ENCODE results near the gene NEURL3. TPM values are rescaled to one million over a fixed set of nuclear protein-coding genes. Genes with fewer than 3 reads are reported as not detected.
A peak's percentile ranks its signal among the peaks of the same experiment; 100 is the strongest.

Gene NEURL3
- total and polyA plus RNA-seq, 9 of the 15 experiments (the other 6 are each of a cell fraction or from before 2014, with no cell fraction given) = not detected

DNA sequence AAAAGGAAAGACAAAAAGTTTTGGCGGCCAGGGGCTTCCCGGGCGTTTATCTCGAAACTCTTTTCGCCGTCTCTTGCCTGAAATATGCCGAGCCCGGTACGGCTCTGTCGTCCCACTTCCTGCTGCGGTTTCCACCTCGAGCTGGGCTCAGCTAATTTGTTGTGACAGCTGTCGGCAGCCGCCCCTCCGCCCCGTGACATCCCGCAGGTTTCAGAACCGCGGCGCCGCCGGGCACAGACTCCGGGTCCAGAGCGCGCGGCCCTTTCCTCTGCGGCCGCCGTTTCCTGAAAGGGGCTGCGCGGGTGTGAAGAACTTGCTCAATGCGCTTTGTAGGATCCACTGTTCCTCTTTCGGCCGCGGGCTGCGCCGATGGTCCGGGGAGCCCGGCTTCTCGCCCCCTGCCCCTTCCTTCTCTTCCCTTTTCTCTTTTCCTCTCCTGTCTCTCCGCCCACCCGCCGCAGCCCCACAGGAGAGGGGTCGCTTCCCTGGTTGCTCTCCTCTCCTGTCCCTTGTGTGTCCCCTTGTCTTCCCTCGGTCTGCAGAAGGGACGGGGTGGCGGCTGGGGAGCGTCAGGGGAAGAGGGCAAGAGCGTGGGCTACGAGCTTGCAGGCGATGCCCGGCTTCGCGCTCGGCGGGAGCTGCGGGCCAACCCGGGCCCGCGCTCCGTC, 32.0 kb upstream of the NEURL3 start (continued):
- TF ChIP-seq RBFOX2 (IDR thresholded peaks at IDR 0.05; ENCODE audit: low read depth, low read length) = peak; percentile 32
- TF ChIP-seq NUFIP1 (IDR thresholded peaks at IDR 0.05; ENCODE audit: partially characterized antibody) = no peak
- no peak for TF ChIP-seq ZNF174 (CRISPR knock-in tag; IDR thresholded peaks at IDR 0.05)
- TF ChIP-seq TEAD4 (IDR thresholded peaks at IDR 0.05; ENCODE audit: low read length) = peak; percentile 11; the same call in 1 of the 2 replicates
- TF ChIP-seq TEAD4 (CRISPR knock-in tag; IDR thresholded peaks at IDR 0.05; ENCODE audit: borderline replicate concordance) = no peak
- TF ChIP-seq MITF (IDR thresholded peaks at IDR 0.05) = peak; percentile 41; the same call in 1 of the 2 replicates
- no peak for TF ChIP-seq PTBP1 (IDR thresholded peaks at IDR 0.05; ENCODE audit: low read depth, low read length)
- no peak for TF ChIP-seq ZFP30 (CRISPR knock-in tag; IDR thresholded peaks at IDR 0.05; ENCODE audit: borderline replicate concordance)
- TF ChIP-seq ZNF766 (CRISPR knock-in tag; conservative IDR thresholded peaks at IDR 0.05) = no peak
- TF ChIP-seq MGA (IDR thresholded peaks at IDR 0.05) = peak; percentile 61
- TF ChIP-seq ASH1L (IDR thresholded peaks at IDR 0.05; ENCODE audit: borderline replicate concordance, low read depth, partially characterized antibody) = no peak
- no peak for TF ChIP-seq U2AF2 (optimal IDR thresholded peaks at IDR 0.05; ENCODE audit: low read depth, low read length)
- no peak for TF ChIP-seq POLR2AphosphoS2 (IDR thresholded peaks at IDR 0.05; ENCODE audit: low read length)
- no peak for TF ChIP-seq ZNF778 (CRISPR knock-in tag; IDR thresholded peaks at IDR 0.05)
- TF ChIP-seq KAT8 (IDR thresholded peaks at IDR 0.05; ENCODE audit: low read depth) = no peak
- TF ChIP-seq KDM5B (IDR thresholded peaks at IDR 0.05; ENCODE audit: insufficient replicate concordance, low read depth, low read length) = peak; percentile 8
- no peak for TF ChIP-seq ZC3H8 (IDR thresholded peaks at IDR 0.05)

Data from K562 (cell line).